ENCODE results near the gene C5. TPM values are rescaled to one million over a fixed set of nuclear protein-coding genes. Genes with fewer than 3 reads are reported as not detected.
A peak's percentile ranks its signal among the peaks of the same experiment; 100 is the strongest.

C5 gene
- total RNA-seq, 4 donors from 2014 or later, result 0.83 to 5.1 (median 1.6) TPM

DNA sequence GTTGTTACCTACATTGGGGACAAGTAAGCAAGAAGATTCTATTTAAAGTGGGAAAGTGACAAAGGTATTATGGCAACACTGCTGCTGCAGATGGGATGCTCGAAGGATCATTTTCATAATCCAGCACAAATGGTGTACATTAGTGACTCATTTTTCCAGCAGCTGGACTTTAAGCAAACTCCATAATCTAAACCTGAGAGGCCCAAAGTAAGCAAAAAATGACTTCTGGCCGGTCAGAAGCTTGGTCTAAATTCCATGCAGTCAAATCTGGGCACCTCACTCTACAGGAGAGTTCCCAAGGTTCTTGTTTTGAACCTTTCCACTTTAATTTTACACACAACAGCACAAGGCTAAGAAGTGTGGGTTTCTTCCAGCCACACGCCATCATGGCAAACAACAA lies 79.8 kb downstream of the C5 start:
- WGBS, 2 donors, result 78 to 79% methylated on average over 3 of the region's 3 CpGs
- Histone ChIP-seq H3K27ac (no peak overlapping the region), H3K4me3 (no peak overlapping the region), H3K9me3 (no peaks in the 10 kb centered on the region), H3K4me1 (peaks cover 0 to 13% (median 4%) of the 10 kb centered on the region in 3 donors), H3K27me3 (no peaks in the 10 kb centered on the region), H3K36me3 (no peaks in the 10 kb centered on the region)
- no peak for DNase-seq
- no peak for TF ChIP-seq POLR2A (IDR thresholded peaks at IDR 0.05)
- TF ChIP-seq, protein P1, sequence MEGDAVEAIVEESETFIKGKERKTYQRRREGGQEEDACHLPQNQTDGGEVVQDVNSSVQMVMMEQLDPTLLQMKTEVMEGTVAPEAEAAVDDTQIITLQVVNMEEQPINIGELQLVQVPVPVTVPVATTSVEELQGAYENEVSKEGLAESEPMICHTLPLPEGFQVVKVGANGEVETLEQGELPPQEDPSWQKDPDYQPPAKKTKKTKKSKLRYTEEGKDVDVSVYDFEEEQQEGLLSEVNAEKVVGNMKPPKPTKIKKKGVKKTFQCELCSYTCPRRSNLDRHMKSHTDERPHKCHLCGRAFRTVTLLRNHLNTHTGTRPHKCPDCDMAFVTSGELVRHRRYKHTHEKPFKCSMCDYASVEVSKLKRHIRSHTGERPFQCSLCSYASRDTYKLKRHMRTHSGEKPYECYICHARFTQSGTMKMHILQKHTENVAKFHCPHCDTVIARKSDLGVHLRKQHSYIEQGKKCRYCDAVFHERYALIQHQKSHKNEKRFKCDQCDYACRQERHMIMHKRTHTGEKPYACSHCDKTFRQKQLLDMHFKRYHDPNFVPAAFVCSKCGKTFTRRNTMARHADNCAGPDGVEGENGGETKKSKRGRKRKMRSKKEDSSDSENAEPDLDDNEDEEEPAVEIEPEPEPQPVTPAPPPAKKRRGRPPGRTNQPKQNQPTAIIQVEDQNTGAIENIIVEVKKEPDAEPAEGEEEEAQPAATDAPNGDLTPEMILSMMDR (IDR thresholded peaks at IDR 0.05), result no peak
- intact Hi-C loops (cut with DNase I), result no loop called here

- peak overlapping the region; percentile 20 to 84 (median 77) for H3K27ac ChIP-seq
- TF ChIP-seq, protein P1 (IDR thresholded peaks at IDR 0.05), result no peak
- no peak for TF ChIP-seq POLR2A (IDR thresholded peaks at IDR 0.05)
- peaks cover 0 to 16% (median 0%) of the 10 kb centered on the region in 3 donors for H3K36me3 ChIP-seq
- no peak overlapping the region for H3K4me3 ChIP-seq
- 29 to 61% methylated on average over 3 of the region's 3 CpGs for WGBS, 2 donors
- H3K4me1 ChIP-seq, result peaks cover 0 to 13% (median 4%) of the 10 kb centered on the region in 3 donors
- no peaks in the 10 kb centered on the region for H3K9me3 ChIP-seq
- intact Hi-C loops (cut with DNase I), result no loop called here
- no peaks in the 10 kb centered on the region for H3K27me3 ChIP-seq
- DNase-seq, result no peak
Measured at GRCh38 chr9:120966013-120966369, 84.1 kb downstream of the C5 start.

GRCh38 chr9:120965344-120966012 lies 84.6 kb downstream of the C5 start:
- Histone ChIP-seq H3K4me1 (peaks cover 0 to 13% (median 4%) of the 10 kb centered on the region in 3 donors), H3K9me3 (no peaks in the 10 kb centered on the region), H3K27ac (peak overlapping the region; percentile 20 to 84 (median 77)), H3K27me3 (no peaks in the 10 kb centered on the region), H3K4me3 (no peak overlapping the region), H3K36me3 (peaks cover 0 to 22% (median 0%) of the 10 kb centered on the region in 3 donors)
- DNase-seq, result no peak
- intact Hi-C loops (cut with DNase I), result no loop called here
- WGBS, 2 donors, result 70 to 75% methylated on average over 4 of the region's 4 CpGs
- no peak for TF ChIP-seq POLR2A (IDR thresholded peaks at IDR 0.05)
- TF ChIP-seq, protein P1 (IDR thresholded peaks at IDR 0.05), result no peak

- no peak overlapping the region for H3K4me3 ChIP-seq
- TF ChIP-seq POLR2A (IDR thresholded peaks at IDR 0.05), result no peak
- TF ChIP-seq, protein P1 (IDR thresholded peaks at IDR 0.05), result no peak
- 79 to 91% methylated on average over 3 of the region's 3 CpGs for WGBS, 2 donors
- DNase-seq, result no peak
- intact Hi-C loops (cut with DNase I), result no loop called here
- H3K36me3 ChIP-seq, result peaks cover 0 to 23% (median 0%) of the 10 kb centered on the region in 3 donors
- H3K9me3 ChIP-seq, result no peaks in the 10 kb centered on the region
- H3K27me3 ChIP-seq, result no peaks in the 10 kb centered on the region
- no peak overlapping the region for H3K27ac ChIP-seq
- H3K4me1 ChIP-seq, result peaks cover 0 to 13% (median 4%) of the 10 kb centered on the region in 3 donors
Measured at GRCh38 chr9:120961936-120962335, 88.1 kb downstream of the C5 start.

DNA sequence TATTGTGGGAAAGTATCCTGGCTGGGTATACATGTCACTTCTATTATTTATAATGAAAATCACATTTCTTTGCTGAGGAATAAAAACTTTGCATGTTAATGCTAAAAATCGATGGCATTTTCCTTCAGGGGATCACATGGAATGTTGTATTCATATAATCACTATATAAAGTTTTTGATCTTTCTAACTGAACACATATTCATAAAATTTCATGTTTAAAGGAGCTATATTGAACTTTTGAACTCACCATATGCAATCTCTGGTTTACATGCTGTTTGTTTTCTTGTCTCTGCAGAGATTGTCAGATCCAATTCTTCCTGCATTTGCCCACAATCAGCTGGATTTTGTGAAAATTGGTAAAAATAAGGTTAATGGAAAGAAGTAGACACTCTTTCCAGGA lies 90.1 kb downstream of the C5 start:
- WGBS, 2 donors, result 73 to 79% methylated on average over 1 of the region's 1 CpG
- no peak for DNase-seq
- Histone ChIP-seq H3K27me3 (no peaks in the 10 kb centered on the region), H3K27ac (no peak overlapping the region), H3K4me3 (no peak overlapping the region), H3K9me3 (no peaks in the 10 kb centered on the region), H3K4me1 (no peaks in the 10 kb centered on the region), H3K36me3 (peaks cover 0 to 23% (median 0%) of the 10 kb centered on the region in 3 donors)
- TF ChIP-seq, protein P1 (IDR thresholded peaks at IDR 0.05), result no peak
- no peak for TF ChIP-seq POLR2A (IDR thresholded peaks at IDR 0.05)
- intact Hi-C loops (cut with DNase I), result no loop called here
